ENCODE data around the gene NACAD. TPM values are rescaled to one million over a fixed set of nuclear protein-coding genes. Genes with fewer than 3 reads are reported as not detected.

Gene NACAD
- total and polyA plus RNA-seq, 3 donors from 2014 or later: 6.9 to 12.0 (median 8.7) TPM

- H3K36me3 ChIP-seq (ENCODE audit: low read depth, missing control alignments): no peaks in the 10 kb centered on the region
- H3K27me3 ChIP-seq: no peaks in the 10 kb centered on the region
- H3K4me1 ChIP-seq: peaks cover 16% of the 10 kb centered on the region
- no peak for TF ChIP-seq POLR2A (IDR thresholded peaks at IDR 0.05)
- no peak for TF ChIP-seq CTCF (IDR thresholded peaks at IDR 0.05)
- 58 to 68% methylated on average over 1 of the region's 1 CpG for WGBS, 2 donors
- DNase-seq: no peak
- H3K4me3 ChIP-seq: no peak overlapping the region
- peak overlapping the region in 1 of 2 donors; percentile 86 for H3K27ac ChIP-seq
- intact Hi-C loops (cut with DNase I; ENCODE audit: low total_unique reads): no loop called here
- H3K9me3 ChIP-seq: no peaks in the 10 kb centered on the region
Observed at GRCh38 chr7:45112648-45113047, 23.9 kb upstream of the NACAD start.

GRCh38 chr7:45111298-45112223 is 22.8 kb upstream of the NACAD start, which contains the start of gene TBRG4:
Gene TBRG4, minus strand, starts transcription at chr7:45111697. Its CDS starts 2,460 bp downstream, at chr7:45109237.
- H3K27me3 ChIP-seq: no peaks in the 10 kb centered on the region
- TF ChIP-seq POLR2A (IDR thresholded peaks at IDR 0.05) (peak; percentile 49), CTCF (IDR thresholded peaks at IDR 0.05) (peak in 2 of 3 experiments; percentile 10 to 29)
- WGBS, 2 donors: 0 to 2% methylated on average over 24 to 59 of the region's 64 CpGs
- intact Hi-C loops (cut with DNase I; ENCODE audit: low total_unique reads): no loop called here
- no peaks in the 10 kb centered on the region for H3K9me3 ChIP-seq
- peak within 1 kb of the TSS; percentile 75 to 80 for H3K4me3 ChIP-seq
- no peaks in the 10 kb centered on the region for H3K36me3 ChIP-seq (ENCODE audit: low read depth, missing control alignments)
- peak; percentile 97 for DNase-seq
- H3K4me1 ChIP-seq: peaks cover 16% of the 10 kb centered on the region
- H3K27ac ChIP-seq: peak within 1 kb of the TSS; percentile 86 to 92

- DNase-seq: no peak
Observed at GRCh38 chr7:45108863-45109262, 20.1 kb upstream of the NACAD start.

GRCh38 chr7:45107356-45107755 is 18.6 kb upstream of the NACAD start:
- 78 to 80% methylated on average over 3 of the region's 3 CpGs for WGBS, 2 donors
- no peaks in the 10 kb centered on the region for H3K27me3 ChIP-seq
- H3K36me3 ChIP-seq (ENCODE audit: low read depth, missing control alignments): no peaks in the 10 kb centered on the region
- intact Hi-C loops (cut with DNase I; ENCODE audit: low total_unique reads): loop anchor here (10.0 kb wide), 1 partner anchor 123 kb away; no protein-coding TSS in a partner anchor
- H3K27ac ChIP-seq: no peak overlapping the region
- DNase-seq: no peak
- H3K4me3 ChIP-seq: no peak overlapping the region
- H3K9me3 ChIP-seq: no peaks in the 10 kb centered on the region
- TF ChIP-seq POLR2A (IDR thresholded peaks at IDR 0.05) (no peak), CTCF (IDR thresholded peaks at IDR 0.05) (no peak)
- peaks cover 16% of the 10 kb centered on the region for H3K4me1 ChIP-seq

More at GRCh38 chr7:45108863-45109262, 20.1 kb upstream of the NACAD start:
- H3K27me3 ChIP-seq: no peaks in the 10 kb centered on the region
- TF ChIP-seq CTCF (IDR thresholded peaks at IDR 0.05): no peak
- TF ChIP-seq POLR2A (IDR thresholded peaks at IDR 0.05): no peak
- no peak overlapping the region for H3K27ac ChIP-seq
- H3K36me3 ChIP-seq (ENCODE audit: low read depth, missing control alignments): no peaks in the 10 kb centered on the region
- H3K9me3 ChIP-seq: no peaks in the 10 kb centered on the region
- intact Hi-C loops (cut with DNase I; ENCODE audit: low total_unique reads): loop anchor here (10.0 kb wide), 1 partner anchor 124 kb away; no protein-coding TSS in a partner anchor
- H3K4me3 ChIP-seq: no peak overlapping the region
- peaks cover 16% of the 10 kb centered on the region for H3K4me1 ChIP-seq
- 71 to 88% methylated on average over 6 to 8 of the region's 8 CpGs for WGBS, 2 donors
